Endothelial cell of umbilical vein (primary cell): Measurements from ENCODE around the gene DENND1B. TPM values are rescaled to one million over a fixed set of nuclear protein-coding genes. Genes with fewer than 3 reads are reported as not detected.

Experiments used
- BruUV-seq: library from RNA; stranded (reverse); fragments of 400-500 nt; replicated peaks from 2 replicates; lab custom pipeline; 2021; lab: Mats Ljungman, UMichigan
- CTCF ChIA-PET: fragments of 300-600, 350-600 bp; sonication (Branson Sonifier 250); formaldehyde crosslinking; loops from one replicate; lab custom pipeline; 2021; ENCODE audit warnings: antibody characterized with exemption, inconsistent platforms; lab: Charles Lee
- POLR2A ChIA-PET: fragments of 300-600, 350-600 bp; sonication (Branson Sonifier 250); formaldehyde crosslinking; loops from one replicate; lab custom pipeline; 2021; ENCODE audit warnings: antibody characterized with exemption, inconsistent platforms; lab: Charles Lee
- DNase-seq: peaks from one replicate; pipeline ENCODE4 v3.0.0-alpha.2; 2011; ENCODE audit warnings: low read depth, low spot score
- FAIRE-seq: peaks from 2 replicates; lab custom pipeline; 2011; peaks lifted over from hg19 to GRCh38; lab: Jason Lieb, UNC
- H2AFZ ChIP-seq: 2 replicates; pipeline ENCODE4 v1.6.0; 2012; ENCODE audit warnings: low read depth, low read length, control low read depth, inconsistent platforms
- H3K27ac ChIP-seq: 2 replicates; pipeline ENCODE4 v1.5.1; 2011; ENCODE audit warnings: low read depth, mild to moderate bottlenecking, control low read depth, low read length, moderate library complexity; ENCODE audit not compliant: insufficient read depth
- H3K27me3 ChIP-seq, 2 experiments: 2 replicates each; pipeline versions ENCODE4 v1.6.0 to v1.6.1; 2011; ENCODE audit warnings: low read length in 2 of 2, mixed read lengths in 1 of 2; ENCODE audit not compliant: control insufficient read depth in 2 of 2, insufficient read depth in 2 of 2
- H3K36me3 ChIP-seq, 2 experiments: 2 replicates in 1 of 2; 3 replicates in 1 of 2; pipeline ENCODE4 v1.5.1; 2011; ENCODE audit warnings: low read length in 2 of 2, mild to moderate bottlenecking in 1 of 2, moderate library complexity in 1 of 2; ENCODE audit not compliant: control insufficient read depth in 2 of 2, insufficient read depth in 2 of 2; ENCODE audit errors: extremely low read depth in 1 of 2
- H3K4me1 ChIP-seq: 3 replicates; pipeline ENCODE4 v1.5.1; 2011; ENCODE audit warnings: mild to moderate bottlenecking, low read length; ENCODE audit not compliant: control insufficient read depth, insufficient read depth; ENCODE audit errors: extremely low read depth
- H3K4me2 ChIP-seq: 2 replicates; pipeline ENCODE4 v1.6.1; 2011; ENCODE audit warnings: low read length, control low read depth, mixed read lengths; ENCODE audit not compliant: insufficient read depth
- H3K4me3 ChIP-seq, 3 experiments: fragments of 200-600 bp in 1 of 3; sonication (generic), shearing (Covaris generic) in 1 of 3; replicated peaks in 1 of 3; 2 replicates each; pipeline ENCODE4 v1.5.1; 2011 to 2016; ENCODE audit warnings: control low read depth in 3 of 3, low read length in 3 of 3, mild to moderate bottlenecking in 2 of 3, inconsistent platforms in 1 of 3, low read depth in 1 of 3, moderate library complexity in 1 of 3; ENCODE audit not compliant: insufficient read depth in 1 of 3
- H3K79me2 ChIP-seq: 2 replicates; pipeline ENCODE4 v1.6.0; 2012; ENCODE audit warnings: low read length, inconsistent platforms; ENCODE audit not compliant: control insufficient read depth, insufficient read depth
- H3K9ac ChIP-seq: replicated peaks from 2 replicates; pipeline ENCODE3; 2011; ENCODE audit warnings: low read length, control low read depth; ENCODE audit not compliant: insufficient read depth; ENCODE audit errors: extremely low read depth
- H3K9me1 ChIP-seq: replicated peaks from 3 replicates; pipeline ENCODE4 v1.6.0; 2011; ENCODE audit warnings: mild to moderate bottlenecking, low read length; ENCODE audit not compliant: control insufficient read depth, insufficient read depth; ENCODE audit errors: extremely low read depth
- H3K9me3 ChIP-seq: replicated peaks from 2 replicates; pipeline ENCODE4 v1.5.1; 2012; ENCODE audit warnings: low read length, inconsistent platforms; ENCODE audit not compliant: control insufficient read depth, insufficient read depth
- H4K20me1 ChIP-seq: replicated peaks from 2 replicates; pipeline ENCODE3; 2011; ENCODE audit warnings: mild to moderate bottlenecking, low read length; ENCODE audit not compliant: control insufficient read depth, insufficient read depth; ENCODE audit errors: extremely low read depth
- FOS ChIP-seq: IDR thresholded peaks from 2 replicates; pipeline ENCODE4 v1.6.1; 2011; ENCODE audit warnings: mild to moderate bottlenecking, low read length, moderate library complexity, borderline replicate concordance; ENCODE audit not compliant: insufficient read depth
- GATA2 ChIP-seq: IDR thresholded peaks from 2 replicates; pipeline ENCODE4 v1.7.0; 2011; ENCODE audit warnings: low read depth, mild to moderate bottlenecking, moderate library complexity, mixed read lengths, low read length; ENCODE audit not compliant: insufficient read length, insufficient read depth
- JUN ChIP-seq: IDR thresholded peaks from 2 replicates; pipeline ENCODE4 v1.6.1; 2011; ENCODE audit warnings: borderline replicate concordance, low read depth; ENCODE audit not compliant: insufficient read length, insufficient read depth
- MYC ChIP-seq: IDR thresholded peaks from one replicate; pipeline ENCODE4 v1.6.1; 2011; ENCODE audit warnings: mild to moderate bottlenecking, low read depth, low read length
- POLR2A ChIP-seq: IDR thresholded peaks from 2 replicates; pipeline ENCODE4 v1.6.1; 2012; ENCODE audit warnings: low read depth, mild to moderate bottlenecking, control low read depth, low read length
- POLR2AphosphoS5 ChIP-seq: IDR thresholded peaks from 2 replicates; pipeline ENCODE4 v1.6.1; 2012; ENCODE audit warnings: low read depth, mild to moderate bottlenecking, control low read depth, low read length, moderate library complexity; ENCODE audit not compliant: insufficient read depth
- dilution Hi-C: fragments of 300-500 bp; cut with MboI; formaldehyde crosslinking; loops from one replicate; pipeline ENCODE4 v1.15.0; 2019; ENCODE audit warnings: low sequenced_read_pairs; ENCODE audit not compliant: extremely low pct_ligation_motif_present
- intact Hi-C: fragments of 100-400 bp; cut with micrococcal nuclease; formaldehyde crosslinking; loops from one replicate; pipeline ENCODE4 v1.10.0; 2022
- polyA plus RNA-seq, 4 experiments: library from polyadenylated mRNA; depleted of rRNA in 3 of 4; stranded (reverse) in 3 of 4; unstranded in 1 of 4; fragments of >200 nt; gene quantifications; 2 replicates each; pipeline versions ENCODE4 v1.2.1 to v1.2.3, GENCODE V29; 2011 to 2012; ENCODE audit warnings: missing spikeins in 1 of 4
- total RNA-seq: library from RNA; stranded (reverse); gene quantifications from 2 replicates; pipeline ENCODE4 v1.2.3, GENCODE V29; 2021
- TF ChIP-seq, protein P1 (sequence below), 2 donors: IDR thresholded peaks; 1 replicate in 1 of 2; 2 replicates in 1 of 2; pipeline ENCODE4 v1.5.1; 2011; ENCODE audit warnings: low read length in 2 of 2, mild to moderate bottlenecking in 2 of 2, moderate library complexity in 2 of 2, control low read depth in 1 of 2, inconsistent platforms in 1 of 2, low read depth in 1 of 2; ENCODE audit not compliant: insufficient read depth in 1 of 2; ENCODE audit errors: extremely low read depth in 1 of 2

DENND1B gene
- total and polyA plus RNA-seq, 2 donors (not counting 3 experiments of a cell fraction or from before 2014, with no cell fraction given) = 0.97 to 3.3 TPM

DNA sequence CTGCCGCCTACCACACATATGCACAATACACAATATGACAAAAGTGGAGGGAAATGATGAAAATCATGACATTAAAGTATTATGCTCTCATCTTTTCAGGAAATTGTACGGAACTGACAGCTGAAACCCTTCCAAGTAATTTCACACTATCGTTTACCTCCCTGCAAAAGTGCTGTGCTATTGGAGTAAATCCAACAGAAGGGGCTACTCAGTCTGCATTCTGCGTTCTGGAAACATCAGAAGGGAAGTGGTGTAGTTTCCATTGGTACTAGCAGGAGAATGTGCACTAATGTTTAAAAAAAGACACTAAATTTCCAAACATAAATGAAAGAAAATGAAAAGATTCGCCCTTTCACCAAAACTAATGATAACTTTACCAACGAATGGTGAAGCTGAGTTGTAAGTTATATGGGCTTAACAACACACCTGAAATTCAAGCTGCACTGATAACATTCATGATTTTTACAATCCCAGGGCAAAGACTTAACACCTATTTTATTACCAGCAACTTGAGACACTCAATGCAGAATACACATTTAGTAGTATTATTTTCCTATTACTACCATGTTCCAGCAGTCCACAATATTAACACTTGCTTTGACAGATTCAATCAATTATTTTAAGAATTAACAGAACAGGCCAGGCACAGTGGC is 3.2 kb downstream of the DENND1B start:
- dilution Hi-C loops = no loop called here
- POLR2A ChIA-PET = no interaction called here
- no peaks in the 10 kb centered on the region for H3K36me3 ChIP-seq
- DNase-seq = no peak
- H3K9me3 ChIP-seq = no peaks in the 10 kb centered on the region
- H3K9me1 ChIP-seq = no peaks in the 10 kb centered on the region
- H4K20me1 ChIP-seq = no peaks in the 10 kb centered on the region
- peaks cover 3% of the 10 kb centered on the region for H3K79me2 ChIP-seq
- CTCF ChIA-PET = no interaction called here
- no peaks in the 10 kb centered on the region for H3K27me3 ChIP-seq
- no TSS peak for BruUV-seq
- no peak for TF ChIP-seq JUN
- no peak for TF ChIP-seq GATA2
- TF ChIP-seq, protein P1, sequence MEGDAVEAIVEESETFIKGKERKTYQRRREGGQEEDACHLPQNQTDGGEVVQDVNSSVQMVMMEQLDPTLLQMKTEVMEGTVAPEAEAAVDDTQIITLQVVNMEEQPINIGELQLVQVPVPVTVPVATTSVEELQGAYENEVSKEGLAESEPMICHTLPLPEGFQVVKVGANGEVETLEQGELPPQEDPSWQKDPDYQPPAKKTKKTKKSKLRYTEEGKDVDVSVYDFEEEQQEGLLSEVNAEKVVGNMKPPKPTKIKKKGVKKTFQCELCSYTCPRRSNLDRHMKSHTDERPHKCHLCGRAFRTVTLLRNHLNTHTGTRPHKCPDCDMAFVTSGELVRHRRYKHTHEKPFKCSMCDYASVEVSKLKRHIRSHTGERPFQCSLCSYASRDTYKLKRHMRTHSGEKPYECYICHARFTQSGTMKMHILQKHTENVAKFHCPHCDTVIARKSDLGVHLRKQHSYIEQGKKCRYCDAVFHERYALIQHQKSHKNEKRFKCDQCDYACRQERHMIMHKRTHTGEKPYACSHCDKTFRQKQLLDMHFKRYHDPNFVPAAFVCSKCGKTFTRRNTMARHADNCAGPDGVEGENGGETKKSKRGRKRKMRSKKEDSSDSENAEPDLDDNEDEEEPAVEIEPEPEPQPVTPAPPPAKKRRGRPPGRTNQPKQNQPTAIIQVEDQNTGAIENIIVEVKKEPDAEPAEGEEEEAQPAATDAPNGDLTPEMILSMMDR (IDR thresholded peaks at IDR 0.05; ENCODE audit: extremely low read depth in 1 of 2, insufficient read depth in 1 of 2, low read depth in 1 of 2, low read length in 2 of 2) = no peak
- no peak for TF ChIP-seq FOS
- no peak for TF ChIP-seq POLR2A
- TF ChIP-seq POLR2AphosphoS5 = no peak
- no peak for TF ChIP-seq MYC
- no peak overlapping the region for H3K9ac ChIP-seq
- no peak overlapping the region for H3K4me3 ChIP-seq
- no peak overlapping the region for H2AFZ ChIP-seq
- no peak overlapping the region for H3K4me2 ChIP-seq
- intact Hi-C loops = loop anchor here (5.0 to 10.0 kb wide), 2 partner anchors 145 to 383 kb away; partner anchors contain the start of genes LHX9 and NEK7
- peaks cover 21% of the 10 kb centered on the region for H3K4me1 ChIP-seq
- H3K27ac ChIP-seq = no peak overlapping the region
- no peak for FAIRE-seq
